Liver (tissue), 9 donors: ENCODE measurements around the gene SLC24A3. TPM values are rescaled to one million over a fixed set of nuclear protein-coding genes. Genes with fewer than 3 reads are reported as not detected.

ENCODE experiments used
- DNase-seq: peaks from one replicate; pipeline ENCODE4 v3.0.0-alpha.2; 2017; ENCODE audit warnings: low spot score
- H3K27ac ChIP-seq, 2 donors: one replicate each; pipeline ENCODE4 v1.7.0; 2013; ENCODE audit warnings: inconsistent platforms in 2 of 2, low read length in 2 of 2, control low read depth in 1 of 2, low read depth in 1 of 2, mild to moderate bottlenecking in 1 of 2
- H3K27me3 ChIP-seq, 4 donors: one replicate each; pipeline versions ENCODE4 v1.6.1 to v1.7.0; 2013; ENCODE audit warnings: low read length in 3 of 4, inconsistent platforms in 1 of 4, mild to moderate bottlenecking in 1 of 4, moderate library complexity in 1 of 4; ENCODE audit not compliant: control insufficient read depth in 4 of 4, insufficient read depth in 4 of 4
- H3K36me3 ChIP-seq, 4 donors: one replicate each; pipeline versions ENCODE4 v1.6.1 to v1.7.0; 2013; ENCODE audit warnings: low read length in 3 of 4, mild to moderate bottlenecking in 3 of 4, low read depth in 1 of 4, moderate library complexity in 1 of 4; ENCODE audit not compliant: control insufficient read depth in 4 of 4, insufficient read depth in 3 of 4
- H3K4me1 ChIP-seq, 4 donors: one replicate each; pipeline versions ENCODE4 v1.6.1 to v1.7.0; 2013; ENCODE audit warnings: low read length in 3 of 4, mild to moderate bottlenecking in 3 of 4, moderate library complexity in 1 of 4; ENCODE audit not compliant: control insufficient read depth in 4 of 4, insufficient read depth in 4 of 4
- H3K4me3 ChIP-seq, 3 donors: one replicate each; pipeline versions ENCODE4 v1.6.1 to v1.7.0; 2013; ENCODE audit warnings: low read length in 3 of 3, control low read depth in 1 of 3, low read depth in 1 of 3, mild to moderate bottlenecking in 1 of 3
- H3K9ac ChIP-seq, 2 donors: one replicate each; pipeline ENCODE4 v1.7.0; 2013; ENCODE audit warnings: low read length in 2 of 2, mild to moderate bottlenecking in 2 of 2, moderate library complexity in 2 of 2, control low read depth in 1 of 2, low read depth in 1 of 2
- H3K9me3 ChIP-seq, 4 donors: one replicate each; pipeline versions ENCODE4 v1.6.1 to v1.7.0; 2013; ENCODE audit warnings: low read length in 3 of 4; ENCODE audit not compliant: control insufficient read depth in 4 of 4
- FOXA1 ChIP-seq: IDR thresholded peaks from 2 replicates; pipeline ENCODE4 v1.6.1; 2016; ENCODE audit warnings: antibody characterized with exemption
- FOXA2 ChIP-seq: IDR thresholded peaks from 2 replicates; pipeline ENCODE4 v1.6.1; 2016; ENCODE audit warnings: antibody characterized with exemption
- GABPA ChIP-seq, 2 donors: IDR thresholded peaks in 1 of 2; conservative IDR thresholded peaks in 1 of 2; 2 replicates each; pipeline ENCODE4 v1.6.1; 2016; ENCODE audit warnings: antibody characterized with exemption in 2 of 2, mild to moderate bottlenecking in 1 of 2, moderate library complexity in 1 of 2
- HNF4A ChIP-seq, 2 donors: conservative IDR thresholded peaks; 2 replicates each; pipeline ENCODE4 v1.6.1; 2016; ENCODE audit warnings: antibody characterized with exemption in 2 of 2, mild to moderate bottlenecking in 2 of 2
- HNF4G ChIP-seq: IDR thresholded peaks from 2 replicates; pipeline ENCODE4 v1.6.1; 2016; ENCODE audit warnings: antibody characterized with exemption
- JUND ChIP-seq, 2 donors: IDR thresholded peaks; 2 replicates each; pipeline ENCODE4 v1.6.1; 2016; ENCODE audit warnings: antibody characterized with exemption in 2 of 2
- MAX ChIP-seq: IDR thresholded peaks from 2 replicates; pipeline ENCODE4 v1.6.1; 2016; ENCODE audit warnings: antibody characterized with exemption
- NR2F2 ChIP-seq: IDR thresholded peaks from 2 replicates; pipeline ENCODE4 v1.6.1; 2016; ENCODE audit warnings: antibody characterized with exemption
- RAD21 ChIP-seq, 2 donors: IDR thresholded peaks; 2 replicates each; pipeline ENCODE4 v1.6.1; 2016; ENCODE audit warnings: antibody characterized with exemption in 2 of 2, mild to moderate bottlenecking in 2 of 2
- REST ChIP-seq: IDR thresholded peaks from 2 replicates; pipeline ENCODE4 v1.6.1; 2016; ENCODE audit warnings: antibody characterized with exemption, mild to moderate bottlenecking
- RXRA ChIP-seq, 2 donors: IDR thresholded peaks; 2 replicates each; pipeline ENCODE4 v1.6.1; 2017 to 2018; ENCODE audit warnings: antibody characterized with exemption in 2 of 2, mild to moderate bottlenecking in 1 of 2
- TAF1 ChIP-seq: conservative IDR thresholded peaks from 2 replicates; pipeline ENCODE4 v1.6.1; 2016; ENCODE audit warnings: antibody characterized with exemption, mild to moderate bottlenecking
- YY1 ChIP-seq: IDR thresholded peaks from 2 replicates; pipeline ENCODE4 v1.6.1; 2016; ENCODE audit warnings: antibody characterized with exemption, mild to moderate bottlenecking
- ZBTB33 ChIP-seq: IDR thresholded peaks from 2 replicates; pipeline ENCODE4 v1.6.1; 2016; ENCODE audit warnings: antibody characterized with exemption
- WGBS: extraction: QIAGEN DNeasy Blood & Tissue Kit; methylation state at CpG from one replicate; pipeline ENCODE4 v1.1.7; 2013; 5-methylcytosine and 5-hydroxymethylcytosine counted together
- polyA plus RNA-seq, 2 donors: library from polyadenylated mRNA; stranded (reverse) in 1 of 2; unstranded in 1 of 2; fragments of 200-250 nt in 1 of 2; fragments of >200 nt in 1 of 2; fragmentation: Nextera tagmentation in 1 of 2; extraction: Ambion mirVana in 1 of 2; gene quantifications; one replicate each; pipeline versions ENCODE4 v1.2.1 to v1.2.3, GENCODE V29; 2013 to 2015
- total RNA-seq, 2 donors: library from RNA; depleted of rRNA; stranded (reverse); fragments of >200 nt; gene quantifications; one replicate each; pipeline ENCODE4 v1.2.3, GENCODE V29; 2014
- TF ChIP-seq, protein P1 (sequence below): IDR thresholded peaks from 2 replicates; pipeline ENCODE4 v1.6.1; 2016; ENCODE audit warnings: antibody characterized with exemption
- TF ChIP-seq, protein P2 (sequence below): fragments of 150-350 bp; IDR thresholded peaks from 2 replicates; pipeline ENCODE4 v1.5.1; 2017; ENCODE audit warnings: improper control_type of control experiment, low read depth, low read length; ENCODE audit not compliant: missing input control
- donor health status: healthy.
- donor health status: healthy.
- donor health status: healthy.
- donor health status: healthy.
- donor health status: healthy.

The SLC24A3 gene
- total and polyA plus RNA-seq, 4 donors = 0.28 to 1.8 (median 0.46) TPM

GRCh38 chr20:19333563-19333962, 121.1 kb downstream of the SLC24A3 start:
- H3K9ac ChIP-seq = no peak overlapping the region
- H3K9me3 ChIP-seq = no peaks in the 10 kb centered on the region
- H3K27me3 ChIP-seq = no peaks in the 10 kb centered on the region
- no peaks in the 10 kb centered on the region for H3K4me1 ChIP-seq
- no peak overlapping the region for H3K27ac ChIP-seq
- no peak overlapping the region for H3K4me3 ChIP-seq
- H3K36me3 ChIP-seq = no peaks in the 10 kb centered on the region
- no peak for DNase-seq
- 77% methylated on average over 4 of the region's 4 CpGs for WGBS
- TF ChIP-seq MAX (no peak), JUND (IDR thresholded peaks at IDR 0.05) (no peak), RXRA (IDR thresholded peaks at IDR 0.05) (no peak), YY1 (no peak), RAD21 (IDR thresholded peaks at IDR 0.05) (no peak), NR2F2 (no peak), FOXA2 (no peak), HNF4A (conservative IDR thresholded peaks at IDR 0.05) (no peak), ZBTB33 (no peak), GABPA (IDR thresholded peaks at IDR 0.05 in 1 of 2, conservative IDR thresholded peaks at IDR 0.05 in 1 of 2) (no peak), REST (no peak), TAF1 (no peak)
- TF ChIP-seq, protein P1, sequence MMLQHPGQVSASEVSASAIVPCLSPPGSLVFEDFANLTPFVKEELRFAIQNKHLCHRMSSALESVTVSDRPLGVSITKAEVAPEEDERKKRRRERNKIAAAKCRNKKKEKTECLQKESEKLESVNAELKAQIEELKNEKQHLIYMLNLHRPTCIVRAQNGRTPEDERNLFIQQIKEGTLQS = no peak
- TF ChIP-seq, protein P2, sequence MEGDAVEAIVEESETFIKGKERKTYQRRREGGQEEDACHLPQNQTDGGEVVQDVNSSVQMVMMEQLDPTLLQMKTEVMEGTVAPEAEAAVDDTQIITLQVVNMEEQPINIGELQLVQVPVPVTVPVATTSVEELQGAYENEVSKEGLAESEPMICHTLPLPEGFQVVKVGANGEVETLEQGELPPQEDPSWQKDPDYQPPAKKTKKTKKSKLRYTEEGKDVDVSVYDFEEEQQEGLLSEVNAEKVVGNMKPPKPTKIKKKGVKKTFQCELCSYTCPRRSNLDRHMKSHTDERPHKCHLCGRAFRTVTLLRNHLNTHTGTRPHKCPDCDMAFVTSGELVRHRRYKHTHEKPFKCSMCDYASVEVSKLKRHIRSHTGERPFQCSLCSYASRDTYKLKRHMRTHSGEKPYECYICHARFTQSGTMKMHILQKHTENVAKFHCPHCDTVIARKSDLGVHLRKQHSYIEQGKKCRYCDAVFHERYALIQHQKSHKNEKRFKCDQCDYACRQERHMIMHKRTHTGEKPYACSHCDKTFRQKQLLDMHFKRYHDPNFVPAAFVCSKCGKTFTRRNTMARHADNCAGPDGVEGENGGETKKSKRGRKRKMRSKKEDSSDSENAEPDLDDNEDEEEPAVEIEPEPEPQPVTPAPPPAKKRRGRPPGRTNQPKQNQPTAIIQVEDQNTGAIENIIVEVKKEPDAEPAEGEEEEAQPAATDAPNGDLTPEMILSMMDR = no peak

GRCh38 chr20:19335341-19335740, 122.9 kb downstream of the SLC24A3 start:
- H3K9ac ChIP-seq = no peak overlapping the region
- H3K36me3 ChIP-seq = no peaks in the 10 kb centered on the region
- no peak overlapping the region for H3K27ac ChIP-seq
- WGBS = 66% methylated on average over 1 of the region's 1 CpG
- H3K4me1 ChIP-seq = no peaks in the 10 kb centered on the region
- H3K4me3 ChIP-seq = no peak overlapping the region
- H3K9me3 ChIP-seq = no peaks in the 10 kb centered on the region
- H3K27me3 ChIP-seq = peaks cover 0 to 4% (median 0%) of the 10 kb centered on the region in 4 donors
- no peak for DNase-seq
- TF ChIP-seq HNF4G (no peak), FOXA1 (no peak), MAX (no peak)
